Measurements from ENCODE around the gene ZGLP1.

ZGLP1 gene

GRCh38 chr19:10270180-10270615 lies 39.4 kb downstream of the ZGLP1 start:
- H3K9me3 ChIP-seq (ENCODE audit: control insufficient read depth, low read length): no peaks in the 10 kb centered on the region
- no peaks in the 10 kb centered on the region for H3K27me3 ChIP-seq (ENCODE audit: control insufficient read depth, insufficient read depth, low read length)
- peak overlapping the region; percentile 55 for H2AFZ ChIP-seq
- TF ChIP-seq, protein P1, sequence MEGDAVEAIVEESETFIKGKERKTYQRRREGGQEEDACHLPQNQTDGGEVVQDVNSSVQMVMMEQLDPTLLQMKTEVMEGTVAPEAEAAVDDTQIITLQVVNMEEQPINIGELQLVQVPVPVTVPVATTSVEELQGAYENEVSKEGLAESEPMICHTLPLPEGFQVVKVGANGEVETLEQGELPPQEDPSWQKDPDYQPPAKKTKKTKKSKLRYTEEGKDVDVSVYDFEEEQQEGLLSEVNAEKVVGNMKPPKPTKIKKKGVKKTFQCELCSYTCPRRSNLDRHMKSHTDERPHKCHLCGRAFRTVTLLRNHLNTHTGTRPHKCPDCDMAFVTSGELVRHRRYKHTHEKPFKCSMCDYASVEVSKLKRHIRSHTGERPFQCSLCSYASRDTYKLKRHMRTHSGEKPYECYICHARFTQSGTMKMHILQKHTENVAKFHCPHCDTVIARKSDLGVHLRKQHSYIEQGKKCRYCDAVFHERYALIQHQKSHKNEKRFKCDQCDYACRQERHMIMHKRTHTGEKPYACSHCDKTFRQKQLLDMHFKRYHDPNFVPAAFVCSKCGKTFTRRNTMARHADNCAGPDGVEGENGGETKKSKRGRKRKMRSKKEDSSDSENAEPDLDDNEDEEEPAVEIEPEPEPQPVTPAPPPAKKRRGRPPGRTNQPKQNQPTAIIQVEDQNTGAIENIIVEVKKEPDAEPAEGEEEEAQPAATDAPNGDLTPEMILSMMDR (IDR thresholded peaks at IDR 0.05): no peak
- no peaks in the 10 kb centered on the region for H3K79me2 ChIP-seq
- peak overlapping the region; percentile 68 for H3K27ac ChIP-seq
- peak overlapping the region; percentile 34 for H3K4me3 ChIP-seq (ENCODE audit: low read depth, low read length)
- no peaks in the 10 kb centered on the region for H3K36me3 ChIP-seq (ENCODE audit: control insufficient read depth, insufficient read depth, low read length)
- H3K4me1 ChIP-seq: no peaks in the 10 kb centered on the region
- no peak overlapping the region for H3K9ac ChIP-seq
- peak overlapping the region; percentile 71 for H3K4me2 ChIP-seq (ENCODE audit: low read length)

DNA sequence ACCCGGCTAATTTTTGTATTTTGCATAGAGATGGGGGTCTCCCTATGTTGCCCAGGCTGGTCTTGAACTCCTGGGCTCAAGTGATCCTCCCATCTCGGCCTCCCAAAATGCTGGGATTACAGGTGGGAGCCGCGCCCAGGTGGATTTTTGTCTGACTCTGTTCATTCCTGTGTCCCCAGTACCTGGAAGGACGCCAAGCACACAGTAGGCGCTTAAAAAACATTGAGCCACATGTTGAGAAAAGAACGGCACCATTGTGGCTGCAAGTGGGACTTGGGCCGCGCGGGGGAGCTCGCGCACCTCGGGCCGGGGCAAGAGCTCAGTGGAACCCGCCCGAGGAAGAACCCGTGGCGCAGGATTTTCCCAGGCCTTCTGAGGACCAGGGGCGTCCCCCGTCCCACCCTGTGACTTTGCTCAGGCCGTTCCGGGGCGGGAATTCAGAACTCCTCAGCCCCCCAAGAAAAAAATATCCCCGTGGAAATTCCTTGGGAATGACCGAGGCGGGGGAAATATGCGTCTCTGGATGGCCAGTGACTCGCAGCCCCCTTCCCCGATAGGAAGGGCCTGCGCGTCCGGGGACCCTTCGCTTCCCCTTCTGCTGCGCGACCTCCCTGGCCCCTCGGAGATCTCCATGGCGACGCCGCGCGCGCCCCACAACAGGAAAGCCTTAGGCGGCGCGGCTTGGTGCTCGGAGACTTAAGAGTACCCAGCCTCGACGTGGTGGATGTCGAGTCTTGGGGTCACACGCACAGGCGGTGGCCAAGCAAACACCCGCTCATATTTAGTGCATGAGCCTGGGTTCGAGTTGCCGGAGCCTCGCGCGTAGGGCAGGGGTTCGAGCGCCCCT lies 40.1 kb downstream of the ZGLP1 start:
- peak overlapping the region; percentile 71 for H3K4me2 ChIP-seq (ENCODE audit: low read length)
- no peak overlapping the region for H3K9ac ChIP-seq
- no peaks in the 10 kb centered on the region for H3K4me1 ChIP-seq
- no peaks in the 10 kb centered on the region for H3K27me3 ChIP-seq (ENCODE audit: control insufficient read depth, insufficient read depth, low read length)
- H3K36me3 ChIP-seq (ENCODE audit: control insufficient read depth, insufficient read depth, low read length): no peaks in the 10 kb centered on the region
- peak overlapping the region; percentile 34 for H3K4me3 ChIP-seq (ENCODE audit: low read depth, low read length)
- peak overlapping the region; percentile 68 for H3K27ac ChIP-seq
- no peaks in the 10 kb centered on the region for H3K9me3 ChIP-seq (ENCODE audit: control insufficient read depth, low read length)
- TF ChIP-seq, protein P1 (IDR thresholded peaks at IDR 0.05): peak; percentile 98
- peak overlapping the region; percentile 55 for H2AFZ ChIP-seq
- no peaks in the 10 kb centered on the region for H3K79me2 ChIP-seq

DNA sequence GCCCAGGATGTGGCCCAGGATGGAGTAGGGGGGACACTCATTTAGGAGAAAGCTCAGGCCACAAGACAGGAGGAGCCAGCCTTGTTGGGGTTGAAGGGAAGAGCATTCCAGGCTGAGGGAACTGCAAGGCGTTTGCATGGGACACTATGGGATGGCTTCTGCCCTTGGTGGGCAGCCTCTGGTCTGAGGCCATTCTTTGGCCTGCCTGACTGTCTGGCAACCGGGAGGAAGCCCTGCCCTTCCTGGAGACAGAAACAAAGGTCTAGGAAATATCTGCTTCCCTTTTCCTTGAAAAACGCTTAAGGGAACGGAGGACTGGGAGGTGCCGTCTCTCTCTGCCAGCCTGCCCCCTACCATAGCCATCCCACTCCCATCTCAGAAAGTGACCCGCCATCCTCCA lies 41.5 kb downstream of the ZGLP1 start:
- Histone ChIP-seq H3K27ac (peak overlapping the region; percentile 58), H3K4me3 (ENCODE audit: low read depth, low read length) (no peak overlapping the region)

GRCh38 chr19:10266706-10267105 lies 42.9 kb downstream of the ZGLP1 start:
- no peaks in the 10 kb centered on the region for H3K36me3 ChIP-seq (ENCODE audit: control insufficient read depth, insufficient read depth, low read length)
- no peak overlapping the region for H3K4me3 ChIP-seq (ENCODE audit: low read depth, low read length)
- H3K4me1 ChIP-seq: no peaks in the 10 kb centered on the region
- H3K9me3 ChIP-seq (ENCODE audit: control insufficient read depth, low read length): no peaks in the 10 kb centered on the region
- H3K79me2 ChIP-seq: no peaks in the 10 kb centered on the region
- no peak overlapping the region for H3K9ac ChIP-seq
- TF ChIP-seq, protein P1 (IDR thresholded peaks at IDR 0.05): no peak
- H3K4me2 ChIP-seq (ENCODE audit: low read length): no peak overlapping the region
- H2AFZ ChIP-seq: no peak overlapping the region
- H3K27me3 ChIP-seq (ENCODE audit: control insufficient read depth, insufficient read depth, low read length): no peaks in the 10 kb centered on the region
- H3K27ac ChIP-seq: no peak overlapping the region

More for the DNA sequence above, 41.5 kb downstream of the ZGLP1 start:
- Histone ChIP-seq H3K27me3 (ENCODE audit: control insufficient read depth, insufficient read depth, low read length) (no peaks in the 10 kb centered on the region), H3K4me2 (ENCODE audit: low read length) (no peak overlapping the region), H2AFZ (no peak overlapping the region), H3K79me2 (no peaks in the 10 kb centered on the region), H3K36me3 (ENCODE audit: control insufficient read depth, insufficient read depth, low read length) (no peaks in the 10 kb centered on the region), H3K4me1 (no peaks in the 10 kb centered on the region), H3K9ac (no peak overlapping the region), H3K9me3 (ENCODE audit: control insufficient read depth, low read length) (no peaks in the 10 kb centered on the region)
- TF ChIP-seq, protein P1 (IDR thresholded peaks at IDR 0.05): no peak
